KMS-11 (cell line): ENCODE results near the gene POLD1.

Experiments used
- H2AFZ ChIP-seq: fragments of 200-600 bp; sonication (generic); 2 replicates; pipeline ENCODE4 v1.6.1; 2016; ENCODE audit warnings: antibody characterized with exemption, mixed run types, low read depth
- H3K27ac ChIP-seq: fragments of 200-600 bp; sonication (generic); 2 replicates; pipeline ENCODE4 v1.6.1; 2016; ENCODE audit warnings: mild to moderate bottlenecking, mixed run types
- H3K27me3 ChIP-seq: fragments of 200-600 bp; sonication (generic); 2 replicates; pipeline ENCODE4 v1.6.1; 2017; ENCODE audit warnings: mild to moderate bottlenecking, low read depth, mixed run types, moderate library complexity; ENCODE audit not compliant: insufficient read depth
- H3K36me3 ChIP-seq: fragments of 200-600 bp; sonication (generic); 2 replicates; pipeline ENCODE4 v1.6.1; 2017; ENCODE audit warnings: mild to moderate bottlenecking, mixed run types; ENCODE audit not compliant: insufficient read depth
- H3K4me1 ChIP-seq: fragments of 200-600 bp; sonication (generic); 2 replicates; pipeline ENCODE4 v1.6.1; 2016; ENCODE audit warnings: mild to moderate bottlenecking, low read depth, mixed run types; ENCODE audit not compliant: poor library complexity, severe bottlenecking
- H3K4me2 ChIP-seq: fragments of 200-600 bp; sonication (generic); 2 replicates; pipeline ENCODE4 v1.7.0; 2016; ENCODE audit warnings: mild to moderate bottlenecking, mixed run types
- H3K4me3 ChIP-seq: fragments of 200-600 bp; sonication (generic); IDR thresholded peaks from 2 replicates; pipeline ENCODE4 v1.6.1; 2017; ENCODE audit warnings: low read depth, low read length, mixed read lengths; ENCODE audit not compliant: insufficient read depth
- H3K79me2 ChIP-seq: fragments of 200-600 bp; sonication (generic); 2 replicates; pipeline ENCODE4 v1.6.1; 2016; ENCODE audit warnings: low read depth, mixed run types; ENCODE audit not compliant: insufficient read depth
- H3K9ac ChIP-seq: fragments of 200-600 bp; sonication (generic); 2 replicates; pipeline ENCODE4 v1.6.1; 2016; ENCODE audit warnings: mild to moderate bottlenecking, mixed run types
- H4K20me1 ChIP-seq: fragments of 200-600 bp; sonication (generic); 2 replicates; pipeline ENCODE4 v1.6.1; 2016; ENCODE audit warnings: mild to moderate bottlenecking, mixed run types; ENCODE audit not compliant: insufficient read depth
- TF ChIP-seq, protein P1 (sequence below): fragments of 200-600 bp; sonication (generic); conservative IDR thresholded peaks from 2 replicates; pipeline ENCODE4 v1.6.1; 2017; ENCODE audit warnings: low read depth, mild to moderate bottlenecking, antibody characterized with exemption, low read length, moderate library complexity, mixed read lengths

The POLD1 gene

DNA sequence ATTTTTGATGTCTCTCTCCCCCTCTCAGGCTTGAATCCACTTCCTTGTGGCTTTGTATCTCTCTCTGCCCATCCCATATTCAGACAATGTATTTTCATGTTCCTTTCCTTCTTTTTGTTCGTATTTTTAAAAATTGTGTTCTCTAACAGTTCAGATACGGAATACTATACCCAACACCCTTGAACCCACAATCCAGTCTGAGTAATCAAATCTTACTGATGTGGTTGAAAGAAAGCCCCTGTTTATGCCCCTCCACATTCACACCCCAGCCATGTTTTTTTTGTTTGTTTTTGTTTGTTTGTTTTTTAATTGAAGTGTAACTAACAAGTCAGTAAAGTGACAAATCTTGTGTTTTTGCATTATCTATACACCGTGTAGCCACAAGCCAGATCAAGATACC, 36.0 kb downstream of the POLD1 start:
- Histone ChIP-seq H3K4me2 (peak overlapping the region; percentile 96; the same call in 1 of the 2 replicates), H3K36me3 (no peaks in the 10 kb centered on the region), H3K9ac (no peak overlapping the region), H2AFZ (no peak overlapping the region), H3K4me1 (peaks cover 23% of the 10 kb centered on the region), H3K79me2 (no peaks in the 10 kb centered on the region), H3K4me3 (no peak overlapping the region), H3K27ac (no peak overlapping the region), H4K20me1 (no peaks in the 10 kb centered on the region), H3K27me3 (no peaks in the 10 kb centered on the region)
- TF ChIP-seq, protein P1, sequence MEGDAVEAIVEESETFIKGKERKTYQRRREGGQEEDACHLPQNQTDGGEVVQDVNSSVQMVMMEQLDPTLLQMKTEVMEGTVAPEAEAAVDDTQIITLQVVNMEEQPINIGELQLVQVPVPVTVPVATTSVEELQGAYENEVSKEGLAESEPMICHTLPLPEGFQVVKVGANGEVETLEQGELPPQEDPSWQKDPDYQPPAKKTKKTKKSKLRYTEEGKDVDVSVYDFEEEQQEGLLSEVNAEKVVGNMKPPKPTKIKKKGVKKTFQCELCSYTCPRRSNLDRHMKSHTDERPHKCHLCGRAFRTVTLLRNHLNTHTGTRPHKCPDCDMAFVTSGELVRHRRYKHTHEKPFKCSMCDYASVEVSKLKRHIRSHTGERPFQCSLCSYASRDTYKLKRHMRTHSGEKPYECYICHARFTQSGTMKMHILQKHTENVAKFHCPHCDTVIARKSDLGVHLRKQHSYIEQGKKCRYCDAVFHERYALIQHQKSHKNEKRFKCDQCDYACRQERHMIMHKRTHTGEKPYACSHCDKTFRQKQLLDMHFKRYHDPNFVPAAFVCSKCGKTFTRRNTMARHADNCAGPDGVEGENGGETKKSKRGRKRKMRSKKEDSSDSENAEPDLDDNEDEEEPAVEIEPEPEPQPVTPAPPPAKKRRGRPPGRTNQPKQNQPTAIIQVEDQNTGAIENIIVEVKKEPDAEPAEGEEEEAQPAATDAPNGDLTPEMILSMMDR: no peak

DNA sequence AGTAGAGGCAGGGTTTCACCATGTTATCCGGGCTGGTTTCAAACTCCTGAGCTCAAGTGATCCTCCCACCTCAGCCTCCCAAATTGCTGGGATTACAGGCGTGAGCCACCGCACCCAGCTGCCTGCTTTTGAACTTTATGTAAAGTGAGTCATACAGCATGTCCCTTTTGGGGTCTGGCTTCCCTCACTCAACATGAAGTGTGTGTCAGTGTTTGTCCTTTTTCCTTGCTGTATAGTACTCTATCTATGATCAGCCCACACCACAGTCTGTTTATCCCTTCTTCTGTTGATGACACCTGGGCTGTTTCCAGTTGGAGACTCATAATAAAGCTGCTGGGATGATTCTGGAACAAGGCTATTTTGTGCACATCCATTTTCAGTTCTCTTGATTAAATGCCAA, 36.7 kb downstream of the POLD1 start:
- no peaks in the 10 kb centered on the region for H3K27me3 ChIP-seq
- no peak overlapping the region for H3K27ac ChIP-seq
- H3K36me3 ChIP-seq: no peaks in the 10 kb centered on the region
- H3K79me2 ChIP-seq: no peaks in the 10 kb centered on the region
- H2AFZ ChIP-seq: no peak overlapping the region
- TF ChIP-seq, protein P1: no peak
- peaks cover 23% of the 10 kb centered on the region for H3K4me1 ChIP-seq
- H4K20me1 ChIP-seq: no peaks in the 10 kb centered on the region
- no peak overlapping the region for H3K4me3 ChIP-seq
- H3K9ac ChIP-seq: no peak overlapping the region
- H3K4me2 ChIP-seq: no peak overlapping the region

DNA sequence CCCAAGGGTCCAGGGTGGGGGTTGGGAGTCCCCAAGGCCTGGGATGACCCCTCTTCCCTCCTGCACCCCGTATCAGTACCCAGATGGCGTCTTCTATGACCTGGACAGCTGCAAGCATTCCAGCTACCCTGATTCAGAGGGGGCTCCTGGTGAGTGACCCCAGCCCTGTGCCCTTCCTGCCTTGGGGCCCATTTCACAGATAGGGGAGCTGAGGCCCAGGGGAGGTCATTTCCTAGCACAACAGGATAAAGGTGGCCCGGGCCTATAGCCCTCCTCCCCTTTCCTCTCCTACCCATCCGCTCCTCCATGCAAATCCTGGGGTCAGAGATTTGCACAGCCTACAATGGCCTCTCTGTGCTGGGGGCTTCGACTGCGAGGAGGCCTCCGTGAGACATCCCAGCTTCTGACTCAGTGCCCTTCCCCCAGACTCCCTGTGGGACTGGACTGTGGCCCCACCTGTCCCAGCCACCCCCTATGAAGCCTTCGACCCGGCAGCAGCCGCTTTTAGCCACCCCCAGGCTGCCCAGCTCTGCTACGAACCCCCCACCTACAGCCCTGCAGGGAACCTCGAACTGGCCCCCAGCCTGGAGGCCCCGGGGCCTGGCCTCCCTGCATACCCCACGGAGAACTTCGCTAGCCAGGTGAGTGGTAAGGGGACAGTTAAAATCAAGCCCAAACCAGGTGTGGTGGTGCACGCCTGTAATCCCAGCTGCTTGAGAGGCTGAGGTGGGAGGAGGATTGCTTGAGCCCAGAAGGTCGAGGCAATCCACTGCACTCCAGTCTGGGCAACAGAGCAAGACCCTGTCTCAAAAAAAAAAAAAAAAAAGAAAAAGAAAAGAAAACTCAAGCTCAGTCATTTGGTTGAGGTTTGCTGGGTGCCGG, 38.5 kb downstream of the POLD1 start:
- Histone ChIP-seq H4K20me1 (no peaks in the 10 kb centered on the region), H3K4me1 (peaks cover 23% of the 10 kb centered on the region), H3K27me3 (no peaks in the 10 kb centered on the region), H3K9ac (no peak overlapping the region), H3K27ac (no peak overlapping the region), H3K79me2 (no peaks in the 10 kb centered on the region), H3K4me2 (no peak overlapping the region), H3K4me3 (no peak overlapping the region), H3K36me3 (no peaks in the 10 kb centered on the region), H2AFZ (no peak overlapping the region)
- TF ChIP-seq, protein P1: no peak

DNA sequence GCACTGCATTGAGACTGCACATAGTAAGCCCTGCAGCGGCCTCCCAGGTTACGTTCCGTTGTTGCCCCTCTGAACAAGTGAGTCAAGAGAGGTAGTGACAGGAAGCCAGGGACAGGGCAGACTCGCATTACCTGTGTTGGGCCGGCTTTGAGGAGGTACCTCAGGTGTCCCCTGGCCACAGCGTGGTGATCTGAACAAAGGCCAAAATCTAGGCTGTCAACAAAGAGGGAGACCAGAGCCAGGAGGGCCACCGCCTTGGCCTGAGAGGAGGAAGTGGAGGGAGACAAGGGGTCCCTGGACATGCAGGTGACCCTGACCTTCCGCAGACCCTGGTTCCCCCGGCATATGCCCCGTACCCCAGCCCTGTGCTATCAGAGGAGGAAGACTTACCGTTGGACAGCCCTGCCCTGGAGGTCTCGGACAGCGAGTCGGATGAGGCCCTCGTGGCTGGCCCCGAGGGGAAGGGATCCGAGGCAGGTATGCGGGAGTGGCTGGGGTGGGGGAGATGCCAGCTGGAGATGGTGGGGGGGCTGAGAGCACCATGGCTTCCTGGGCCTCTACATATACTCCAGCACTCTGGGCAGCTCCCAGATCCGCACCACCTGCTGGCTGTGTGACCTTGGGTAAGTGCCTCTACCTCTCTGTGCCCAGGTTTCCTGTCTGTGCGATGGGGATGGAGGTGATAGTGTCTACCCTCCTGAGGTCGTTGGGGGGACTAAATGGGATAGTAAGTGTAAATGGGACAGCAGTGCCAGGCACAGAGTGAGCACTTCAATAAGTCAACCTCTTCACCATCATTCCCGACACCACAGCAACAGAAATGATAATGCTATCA, 39.3 kb downstream of the POLD1 start:
- H3K9ac ChIP-seq: no peak overlapping the region
- H4K20me1 ChIP-seq: no peaks in the 10 kb centered on the region
- no peak overlapping the region for H3K27ac ChIP-seq
- H3K4me3 ChIP-seq: no peak overlapping the region
- H3K4me1 ChIP-seq: peaks cover 16% of the 10 kb centered on the region
- TF ChIP-seq, protein P1: no peak
- no peaks in the 10 kb centered on the region for H3K79me2 ChIP-seq
- no peak overlapping the region for H3K4me2 ChIP-seq
- no peak overlapping the region for H2AFZ ChIP-seq
- no peaks in the 10 kb centered on the region for H3K36me3 ChIP-seq
- peaks cover 2% of the 10 kb centered on the region; the same call in 1 of the 2 replicates for H3K27me3 ChIP-seq
